Measurements from ENCODE around the gene SEPTIN8. TPM values are rescaled to one million over a fixed set of nuclear protein-coding genes. Genes with fewer than 3 reads are reported as not detected.

Gene SEPTIN8
- total and polyA plus RNA-seq, 2 of the 8 experiments (the other 6 are each of a cell fraction or from before 2014, with no cell fraction given): 21.2 to 33.0 TPM

DNA sequence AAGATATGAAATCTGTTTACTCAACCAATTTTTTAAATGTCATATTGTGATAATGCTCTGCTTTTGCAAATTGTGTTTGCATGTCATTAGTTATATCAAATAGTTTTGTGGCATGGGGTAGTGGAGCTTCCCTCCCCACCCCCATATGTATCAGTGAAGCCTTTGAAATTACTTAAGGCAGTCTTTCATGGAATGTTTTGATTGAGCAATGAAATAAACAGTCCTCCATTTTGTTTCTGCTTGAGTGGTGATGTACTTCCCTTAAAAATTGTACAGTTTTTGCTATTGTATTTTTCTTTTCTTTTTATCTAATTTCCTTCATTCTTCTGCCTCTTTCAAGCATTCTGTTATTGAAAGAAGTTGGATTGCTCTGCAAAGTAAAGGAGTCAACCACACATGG is 39.5 kb upstream of the SEPTIN8 start:
- H3K23ac ChIP-seq (ENCODE audit: insufficient read length): no peak overlapping the region
- no peak overlapping the region for H4K8ac ChIP-seq (ENCODE audit: extremely low read depth, insufficient read depth, low read length)
- peaks cover 4% of the 10 kb centered on the region; the same call in 1 of the 2 replicates for H3K23me2 ChIP-seq (ENCODE audit: low read depth, low read length)
- no peak overlapping the region for H2AFZ ChIP-seq (ENCODE audit: low read length)
- no peak overlapping the region for H2BK12ac ChIP-seq (ENCODE audit: low read depth, low read length)
- DNase-seq (ENCODE audit: low read depth in 1 of 2, low spot score in 2 of 2) (no peak), FAIRE-seq (no peak)
- H2AK5ac ChIP-seq (ENCODE audit: low read depth, low read length): no peak overlapping the region
- H3K79me1 ChIP-seq (ENCODE audit: low read depth, low read length): no peaks in the 10 kb centered on the region
- H3K9me3 ChIP-seq (ENCODE audit: insufficient read depth in 2 of 2, low read depth in 1 of 2, low read length in 1 of 2): peaks cover 0 to 9% of the 10 kb centered on the region in 2 experiments; a peak in 2 of 4 replicates
- H3K27me3 ChIP-seq (replicated peaks in 1 of 4; ENCODE audit: control insufficient read depth in 3 of 4, extremely low read depth in 1 of 4, insufficient read depth in 3 of 4, low read length in 3 of 4): peaks cover 32 to 51% (median 44%) of the 10 kb centered on the region in 4 experiments
- H2BK20ac ChIP-seq (ENCODE audit: low read length): no peak overlapping the region
- CTCF ChIA-PET (ENCODE audit: partially characterized antibody): interaction anchor here (2.8 to 19.7 kb wide), 3 partner anchors 15 to 289 kb away, joined by 9 to 322 read pairs (median 77); partner anchors contain the start of genes CCNI2 and SHROOM1
- H4K20me1 ChIP-seq (replicated peaks in 1 of 2; ENCODE audit: control insufficient read depth in 1 of 2, insufficient read depth in 2 of 2, low read length in 2 of 2): peaks cover 0 to 5% of the 10 kb centered on the region in 2 experiments
- POLR2A ChIA-PET (ENCODE audit: partially characterized antibody): no interaction called here
- H3K27ac ChIP-seq (ENCODE audit: low read depth, low read length): no peak overlapping the region
- H4K5ac ChIP-seq (ENCODE audit: insufficient read length, low read depth, low read length): no peak overlapping the region
- TF ChIP-seq GTF2F1 (IDR thresholded peaks at IDR 0.05; ENCODE audit: borderline replicate concordance, low read depth, low read length) (no peak), SRF (IDR thresholded peaks at IDR 0.05; ENCODE audit: low read depth, low read length) (no peak), SIRT6 (IDR thresholded peaks at IDR 0.05; ENCODE audit: low read length) (no peak), JUND (IDR thresholded peaks at IDR 0.05; ENCODE audit: low read length) (no peak), SP4 (IDR thresholded peaks at IDR 0.05; ENCODE audit: low read length) (no peak), SAP30 (IDR thresholded peaks at IDR 0.05; ENCODE audit: insufficient read depth, insufficient replicate concordance, low read length) (no peak)
- TF ChIP-seq, protein P1, sequence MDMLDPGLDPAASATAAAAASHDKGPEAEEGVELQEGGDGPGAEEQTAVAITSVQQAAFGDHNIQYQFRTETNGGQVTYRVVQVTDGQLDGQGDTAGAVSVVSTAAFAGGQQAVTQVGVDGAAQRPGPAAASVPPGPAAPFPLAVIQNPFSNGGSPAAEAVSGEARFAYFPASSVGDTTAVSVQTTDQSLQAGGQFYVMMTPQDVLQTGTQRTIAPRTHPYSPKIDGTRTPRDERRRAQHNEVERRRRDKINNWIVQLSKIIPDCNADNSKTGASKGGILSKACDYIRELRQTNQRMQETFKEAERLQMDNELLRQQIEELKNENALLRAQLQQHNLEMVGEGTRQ (IDR thresholded peaks at IDR 0.05; ENCODE audit: low read length): no peak
- H3K4me3 ChIP-seq (ENCODE audit: extremely low read depth in 1 of 4, insufficient read depth in 2 of 4, low read depth in 3 of 4, low read length in 4 of 4): no peak overlapping the region
- no peak overlapping the region for H3K18ac ChIP-seq (ENCODE audit: extremely low read depth, low read length)
- no peak overlapping the region for H2BK5ac ChIP-seq (ENCODE audit: low read depth, low read length)
- H3K56ac ChIP-seq (replicated peaks; ENCODE audit: insufficient read length, low read depth, low read length): no peak overlapping the region
- H2BK120ac ChIP-seq (replicated peaks; ENCODE audit: low read depth, low read length): no peak overlapping the region
- H3K4ac ChIP-seq (replicated peaks; ENCODE audit: insufficient read length, low read depth, low read length): no peak overlapping the region
- no peak overlapping the region for H4K91ac ChIP-seq (replicated peaks; ENCODE audit: insufficient read length, low read length)
- no peaks in the 10 kb centered on the region for H3K79me2 ChIP-seq (ENCODE audit: control insufficient read depth in 1 of 2, insufficient read depth in 2 of 2, low read length in 2 of 2)
- H3K4me1 ChIP-seq (replicated peaks in 1 of 4; ENCODE audit: control insufficient read depth in 3 of 4, insufficient read depth in 4 of 4, low read length in 3 of 4): peaks cover 0 to 3% (median 0%) of the 10 kb centered on the region in 4 experiments; a peak in 2 of 7 replicates
- H3K14ac ChIP-seq (ENCODE audit: insufficient read length): no peak overlapping the region
- no peak overlapping the region for H3K4me2 ChIP-seq (ENCODE audit: insufficient read depth in 1 of 2, low read depth in 2 of 2, low read length in 2 of 2)
- no peak overlapping the region for H2BK15ac ChIP-seq (ENCODE audit: low read length)
- H3K36me3 ChIP-seq (ENCODE audit: control insufficient read depth in 2 of 4, insufficient read depth in 4 of 4, low read length in 3 of 4): peaks cover 0 to 4% (median 0%) of the 10 kb centered on the region in 4 experiments; a peak in 1 of 8 replicates
- H3K9ac ChIP-seq (replicated peaks in 1 of 4; ENCODE audit: extremely low read depth in 1 of 4, low read depth in 3 of 4, low read length in 3 of 4): no peak overlapping the region

All from H1 (cell line).